KMS-11 (cell line): ENCODE measurements around the gene NEDD1.

ENCODE experiments used
- H2AFZ ChIP-seq: fragments of 200-600 bp; sonication (generic); 2 replicates; pipeline ENCODE4 v1.6.1; 2016; ENCODE audit warnings: antibody characterized with exemption, mixed run types, low read depth
- H3K27ac ChIP-seq: fragments of 200-600 bp; sonication (generic); 2 replicates; pipeline ENCODE4 v1.6.1; 2016; ENCODE audit warnings: mild to moderate bottlenecking, mixed run types
- H3K27me3 ChIP-seq: fragments of 200-600 bp; sonication (generic); 2 replicates; pipeline ENCODE4 v1.6.1; 2017; ENCODE audit warnings: mild to moderate bottlenecking, low read depth, mixed run types, moderate library complexity; ENCODE audit not compliant: insufficient read depth
- H3K36me3 ChIP-seq: fragments of 200-600 bp; sonication (generic); 2 replicates; pipeline ENCODE4 v1.6.1; 2017; ENCODE audit warnings: mild to moderate bottlenecking, mixed run types; ENCODE audit not compliant: insufficient read depth
- H3K4me1 ChIP-seq: fragments of 200-600 bp; sonication (generic); 2 replicates; pipeline ENCODE4 v1.6.1; 2016; ENCODE audit warnings: mild to moderate bottlenecking, low read depth, mixed run types; ENCODE audit not compliant: poor library complexity, severe bottlenecking
- H3K4me2 ChIP-seq: fragments of 200-600 bp; sonication (generic); 2 replicates; pipeline ENCODE4 v1.7.0; 2016; ENCODE audit warnings: mild to moderate bottlenecking, mixed run types
- H3K4me3 ChIP-seq: fragments of 200-600 bp; sonication (generic); IDR thresholded peaks from 2 replicates; pipeline ENCODE4 v1.6.1; 2017; ENCODE audit warnings: low read depth, low read length, mixed read lengths; ENCODE audit not compliant: insufficient read depth
- H3K79me2 ChIP-seq: fragments of 200-600 bp; sonication (generic); 2 replicates; pipeline ENCODE4 v1.6.1; 2016; ENCODE audit warnings: low read depth, mixed run types; ENCODE audit not compliant: insufficient read depth
- H3K9ac ChIP-seq: fragments of 200-600 bp; sonication (generic); 2 replicates; pipeline ENCODE4 v1.6.1; 2016; ENCODE audit warnings: mild to moderate bottlenecking, mixed run types
- H4K20me1 ChIP-seq: fragments of 200-600 bp; sonication (generic); 2 replicates; pipeline ENCODE4 v1.6.1; 2016; ENCODE audit warnings: mild to moderate bottlenecking, mixed run types; ENCODE audit not compliant: insufficient read depth
- TF ChIP-seq, protein P1 (sequence below): fragments of 200-600 bp; sonication (generic); conservative IDR thresholded peaks from 2 replicates; pipeline ENCODE4 v1.6.1; 2017; ENCODE audit warnings: low read depth, mild to moderate bottlenecking, antibody characterized with exemption, low read length, moderate library complexity, mixed read lengths

Gene NEDD1

DNA sequence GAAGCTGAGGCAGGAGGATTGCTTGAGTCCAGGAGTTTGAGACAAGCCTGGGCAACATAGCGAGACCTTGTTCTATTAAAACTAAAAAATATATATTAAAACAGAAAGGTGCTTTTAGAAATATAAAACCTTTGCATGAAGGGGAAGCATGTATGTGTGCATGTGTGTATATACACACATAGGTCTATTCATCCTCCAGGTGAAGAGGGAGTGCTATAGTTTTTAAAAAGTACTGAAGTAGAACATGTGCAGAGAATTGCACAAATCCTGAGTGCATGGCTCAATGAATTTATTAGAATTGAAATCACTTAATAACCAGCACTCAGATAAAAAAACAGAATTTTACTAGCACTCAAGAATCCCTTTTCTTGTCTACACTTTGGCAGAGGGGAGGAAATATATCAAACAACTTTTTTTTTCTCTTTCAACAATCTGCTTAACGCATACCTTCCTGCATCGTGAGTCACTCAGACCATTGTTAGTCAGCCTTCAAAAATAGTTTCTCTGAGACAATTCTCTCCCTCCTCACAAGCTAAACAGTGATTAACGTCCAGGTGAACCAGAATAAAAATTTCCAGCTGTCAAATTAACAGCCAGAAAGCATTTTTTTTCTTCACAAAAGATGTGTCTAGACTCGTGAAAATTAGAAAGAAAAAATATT is 17.7 kb upstream of the NEDD1 start:
- no peaks in the 10 kb centered on the region for H3K4me1 ChIP-seq
- no peaks in the 10 kb centered on the region for H4K20me1 ChIP-seq
- H3K4me3 ChIP-seq, result no peak overlapping the region
- TF ChIP-seq, protein P1, sequence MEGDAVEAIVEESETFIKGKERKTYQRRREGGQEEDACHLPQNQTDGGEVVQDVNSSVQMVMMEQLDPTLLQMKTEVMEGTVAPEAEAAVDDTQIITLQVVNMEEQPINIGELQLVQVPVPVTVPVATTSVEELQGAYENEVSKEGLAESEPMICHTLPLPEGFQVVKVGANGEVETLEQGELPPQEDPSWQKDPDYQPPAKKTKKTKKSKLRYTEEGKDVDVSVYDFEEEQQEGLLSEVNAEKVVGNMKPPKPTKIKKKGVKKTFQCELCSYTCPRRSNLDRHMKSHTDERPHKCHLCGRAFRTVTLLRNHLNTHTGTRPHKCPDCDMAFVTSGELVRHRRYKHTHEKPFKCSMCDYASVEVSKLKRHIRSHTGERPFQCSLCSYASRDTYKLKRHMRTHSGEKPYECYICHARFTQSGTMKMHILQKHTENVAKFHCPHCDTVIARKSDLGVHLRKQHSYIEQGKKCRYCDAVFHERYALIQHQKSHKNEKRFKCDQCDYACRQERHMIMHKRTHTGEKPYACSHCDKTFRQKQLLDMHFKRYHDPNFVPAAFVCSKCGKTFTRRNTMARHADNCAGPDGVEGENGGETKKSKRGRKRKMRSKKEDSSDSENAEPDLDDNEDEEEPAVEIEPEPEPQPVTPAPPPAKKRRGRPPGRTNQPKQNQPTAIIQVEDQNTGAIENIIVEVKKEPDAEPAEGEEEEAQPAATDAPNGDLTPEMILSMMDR, result no peak
- no peaks in the 10 kb centered on the region for H3K36me3 ChIP-seq
- H3K79me2 ChIP-seq, result no peaks in the 10 kb centered on the region
- no peak overlapping the region for H3K27ac ChIP-seq
- no peak overlapping the region for H3K4me2 ChIP-seq
- no peak overlapping the region for H3K9ac ChIP-seq
- H2AFZ ChIP-seq, result no peak overlapping the region
- no peaks in the 10 kb centered on the region for H3K27me3 ChIP-seq

DNA sequence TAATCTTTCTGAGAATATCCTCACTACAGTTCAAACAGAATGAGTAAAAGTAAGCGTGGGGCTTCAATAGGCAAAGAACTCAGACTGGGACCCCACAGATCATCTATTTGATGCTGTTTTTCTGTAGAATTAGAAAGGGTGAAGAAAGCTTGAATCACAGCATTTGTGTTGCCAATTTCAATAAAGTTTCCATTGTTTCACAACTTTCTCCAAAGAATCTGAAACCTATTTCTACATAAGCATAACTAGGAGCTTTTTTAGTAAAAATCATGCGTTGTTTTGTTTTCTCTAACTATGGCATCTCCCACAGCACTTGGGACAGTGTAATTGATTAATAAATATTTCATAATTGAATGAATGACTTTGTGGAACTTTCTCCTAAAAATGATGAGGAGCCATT is 16.7 kb upstream of the NEDD1 start:
- H3K27me3 ChIP-seq, result no peaks in the 10 kb centered on the region
- no peak overlapping the region for H3K9ac ChIP-seq
- no peak overlapping the region for H3K4me3 ChIP-seq
- H4K20me1 ChIP-seq, result no peaks in the 10 kb centered on the region
- no peaks in the 10 kb centered on the region for H3K4me1 ChIP-seq
- H3K79me2 ChIP-seq, result no peaks in the 10 kb centered on the region
- H3K27ac ChIP-seq, result no peak overlapping the region
- H2AFZ ChIP-seq, result no peak overlapping the region
- TF ChIP-seq, protein P1, result no peak
- H3K4me2 ChIP-seq, result no peak overlapping the region
- H3K36me3 ChIP-seq, result no peaks in the 10 kb centered on the region

DNA sequence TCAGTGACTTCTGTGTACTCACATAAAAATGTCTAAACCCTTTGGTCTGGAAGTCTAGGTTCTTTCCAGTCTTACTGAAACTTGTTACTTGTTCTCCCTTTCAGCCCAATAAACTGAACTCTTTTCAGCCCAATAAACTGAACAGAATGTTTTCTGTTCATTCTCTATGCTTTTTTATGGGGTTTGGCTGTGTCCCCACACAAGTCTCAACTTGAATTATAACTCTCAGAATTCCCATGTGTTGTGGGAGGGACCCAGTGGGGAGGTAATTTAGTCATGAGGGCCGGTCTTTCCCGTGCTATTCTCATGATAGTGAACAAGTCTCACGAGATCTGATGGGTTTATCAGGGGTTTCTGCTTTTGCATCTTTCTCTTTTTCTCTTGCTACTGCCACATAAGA is 15.0 kb upstream of the NEDD1 start:
- no peaks in the 10 kb centered on the region for H3K27me3 ChIP-seq
- H3K4me2 ChIP-seq, result no peak overlapping the region
- H3K27ac ChIP-seq, result no peak overlapping the region
- no peak overlapping the region for H3K9ac ChIP-seq
- TF ChIP-seq, protein P1, result no peak
- no peaks in the 10 kb centered on the region for H3K4me1 ChIP-seq
- H4K20me1 ChIP-seq, result no peaks in the 10 kb centered on the region
- no peaks in the 10 kb centered on the region for H3K36me3 ChIP-seq
- H2AFZ ChIP-seq, result no peak overlapping the region
- H3K79me2 ChIP-seq, result no peaks in the 10 kb centered on the region
- H3K4me3 ChIP-seq, result no peak overlapping the region

DNA sequence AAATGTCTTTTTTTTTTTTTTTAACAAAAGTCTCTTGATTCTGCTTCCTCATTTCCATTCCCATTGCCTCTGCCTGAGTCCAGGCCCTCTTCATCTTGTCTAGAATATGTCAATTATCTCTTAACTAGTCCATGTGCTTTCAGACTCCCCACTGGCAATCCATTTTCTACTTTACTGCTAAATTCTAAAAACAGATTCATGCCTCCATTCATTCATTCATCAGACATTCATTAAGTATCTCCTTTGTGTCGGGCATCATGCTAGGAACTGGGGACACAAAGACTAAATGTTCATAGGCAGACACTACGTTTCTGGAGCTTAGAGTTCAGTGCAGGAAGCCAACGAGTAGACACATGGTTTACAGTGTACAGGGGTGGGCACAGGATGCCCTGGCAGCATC is 9.6 kb upstream of the NEDD1 start:
- no peaks in the 10 kb centered on the region for H3K4me1 ChIP-seq
- H3K9ac ChIP-seq, result no peak overlapping the region
- no peaks in the 10 kb centered on the region for H3K79me2 ChIP-seq
- H3K36me3 ChIP-seq, result no peaks in the 10 kb centered on the region
- no peaks in the 10 kb centered on the region for H4K20me1 ChIP-seq
- H3K27me3 ChIP-seq, result no peaks in the 10 kb centered on the region
- no peak overlapping the region for H3K4me2 ChIP-seq
- no peak overlapping the region for H2AFZ ChIP-seq
- H3K27ac ChIP-seq, result no peak overlapping the region
- TF ChIP-seq, protein P1, result no peak
- no peak overlapping the region for H3K4me3 ChIP-seq
